Measurements from ENCODE around the gene DBH.

DBH gene

GRCh38 chr9:133629221-133630110 lies 6.7 kb upstream of the DBH start:
- H3K4me1 ChIP-seq (ENCODE audit: low read length), result no peaks in the 10 kb centered on the region
- no peak overlapping the region for H2AFZ ChIP-seq (ENCODE audit: low read length)

GRCh38 chr9:133631111-133631510 lies 5.1 kb upstream of the DBH start:
- H3K4me2 ChIP-seq (ENCODE audit: low read depth, low read length), result no peak overlapping the region
- no peaks in the 10 kb centered on the region for H3K36me3 ChIP-seq (replicated peaks; ENCODE audit: insufficient read depth, low read length)
- no peak overlapping the region for H3K9ac ChIP-seq (ENCODE audit: low read length)
- no peaks in the 10 kb centered on the region for H3K9me2 ChIP-seq (replicated peaks; ENCODE audit: insufficient read depth, low read length)
- no peak overlapping the region for H3K27ac ChIP-seq (ENCODE audit: low read length)
- H3K4me3 ChIP-seq (ENCODE audit: low read length), result no peak overlapping the region
- H4K20me1 ChIP-seq (ENCODE audit: insufficient read depth, low read length), result no peaks in the 10 kb centered on the region
- H3F3A ChIP-seq (ENCODE audit: insufficient read depth, low read length), result no peaks in the 10 kb centered on the region
- H3K79me2 ChIP-seq (ENCODE audit: low read length), result no peaks in the 10 kb centered on the region
- no peaks in the 10 kb centered on the region for H3K4me1 ChIP-seq (ENCODE audit: low read length)
- no peak overlapping the region for H2AFZ ChIP-seq (ENCODE audit: low read length)
- TF ChIP-seq EZH2 (optimal IDR thresholded peaks at IDR 0.05; ENCODE audit: low read depth, low read length) (no peak), EZH2phosphoT487 (IDR thresholded peaks at IDR 0.05; ENCODE audit: low read length) (no peak)
- no peak for DNase-seq
- H3K9me3 ChIP-seq (replicated peaks; ENCODE audit: insufficient read depth, low read length), result no peaks in the 10 kb centered on the region
- peaks cover 85% of the 10 kb centered on the region for H3K27me3 ChIP-seq (replicated peaks; ENCODE audit: insufficient read depth, low read length)

More at GRCh38 chr9:133629221-133630110, 6.7 kb upstream of the DBH start:
- no peaks in the 10 kb centered on the region for H4K20me1 ChIP-seq (ENCODE audit: insufficient read depth, low read length)
- no peaks in the 10 kb centered on the region for H3K79me2 ChIP-seq (ENCODE audit: low read length)
- no peaks in the 10 kb centered on the region for H3K9me3 ChIP-seq (replicated peaks; ENCODE audit: insufficient read depth, low read length)
- no peaks in the 10 kb centered on the region for H3K9me2 ChIP-seq (replicated peaks; ENCODE audit: insufficient read depth, low read length)
- DNase-seq, result no peak
- H3K9ac ChIP-seq (ENCODE audit: low read length), result no peak overlapping the region
- H3F3A ChIP-seq (ENCODE audit: insufficient read depth, low read length), result no peaks in the 10 kb centered on the region
- H3K27me3 ChIP-seq (replicated peaks; ENCODE audit: insufficient read depth, low read length), result peaks cover 82% of the 10 kb centered on the region
- H3K4me2 ChIP-seq (ENCODE audit: low read depth, low read length), result no peak overlapping the region
- no peak overlapping the region for H3K27ac ChIP-seq (ENCODE audit: low read length)
- H3K36me3 ChIP-seq (replicated peaks; ENCODE audit: insufficient read depth, low read length), result no peaks in the 10 kb centered on the region
- H3K4me3 ChIP-seq (ENCODE audit: low read length), result no peak overlapping the region
- TF ChIP-seq EZH2 (optimal IDR thresholded peaks at IDR 0.05; ENCODE audit: low read depth, low read length) (no peak), EZH2phosphoT487 (IDR thresholded peaks at IDR 0.05; ENCODE audit: low read length) (no peak), CTCF (IDR thresholded peaks at IDR 0.05; ENCODE audit: low read length) (no peak)

- H3K27ac ChIP-seq (ENCODE audit: low read length), result no peak overlapping the region
- no peak overlapping the region for H3K4me2 ChIP-seq (ENCODE audit: low read depth, low read length)
- DNase-seq, result no peak
- H3K9ac ChIP-seq (ENCODE audit: low read length), result no peak overlapping the region
- TF ChIP-seq EZH2phosphoT487 (IDR thresholded peaks at IDR 0.05; ENCODE audit: low read length), result no peak
- TF ChIP-seq EZH2 (optimal IDR thresholded peaks at IDR 0.05; ENCODE audit: low read depth, low read length), result no peak
- no peak for TF ChIP-seq CTCF (IDR thresholded peaks at IDR 0.05; ENCODE audit: low read length)
- no peaks in the 10 kb centered on the region for H3K36me3 ChIP-seq (replicated peaks; ENCODE audit: insufficient read depth, low read length)
- no peaks in the 10 kb centered on the region for H3K9me2 ChIP-seq (replicated peaks; ENCODE audit: insufficient read depth, low read length)
- peaks cover 85% of the 10 kb centered on the region for H3K27me3 ChIP-seq (replicated peaks; ENCODE audit: insufficient read depth, low read length)
- H3F3A ChIP-seq (ENCODE audit: insufficient read depth, low read length), result no peaks in the 10 kb centered on the region
- H3K4me1 ChIP-seq (ENCODE audit: low read length), result no peaks in the 10 kb centered on the region
- no peak overlapping the region for H2AFZ ChIP-seq (ENCODE audit: low read length)
- no peak overlapping the region for H3K4me3 ChIP-seq (ENCODE audit: low read length)
- H3K9me3 ChIP-seq (replicated peaks; ENCODE audit: insufficient read depth, low read length), result no peaks in the 10 kb centered on the region
- H3K79me2 ChIP-seq (ENCODE audit: low read length), result no peaks in the 10 kb centered on the region
- no peaks in the 10 kb centered on the region for H4K20me1 ChIP-seq (ENCODE audit: insufficient read depth, low read length)
Measured at GRCh38 chr9:133632806-133633680, 3.1 kb upstream of the DBH start.
